Central memory CD4-positive, alpha-beta T cell (primary cell): ENCODE measurements around the gene RANBP3.
"Not testable (repeated sequence)": the region's sequence is repeated elsewhere in the genome, so short reads cannot be mapped to it uniquely, and the experiment has no call there.

Experiments
- DNase-seq: peaks from one replicate; pipeline ENCODE4 v3.0.0; 2022
- total RNA-seq, 3 experiments: gene quantifications; one replicate each; lab custom pipeline; 2026; lab: John Stamatoyannopoulos, UW

Gene RANBP3, protein sequence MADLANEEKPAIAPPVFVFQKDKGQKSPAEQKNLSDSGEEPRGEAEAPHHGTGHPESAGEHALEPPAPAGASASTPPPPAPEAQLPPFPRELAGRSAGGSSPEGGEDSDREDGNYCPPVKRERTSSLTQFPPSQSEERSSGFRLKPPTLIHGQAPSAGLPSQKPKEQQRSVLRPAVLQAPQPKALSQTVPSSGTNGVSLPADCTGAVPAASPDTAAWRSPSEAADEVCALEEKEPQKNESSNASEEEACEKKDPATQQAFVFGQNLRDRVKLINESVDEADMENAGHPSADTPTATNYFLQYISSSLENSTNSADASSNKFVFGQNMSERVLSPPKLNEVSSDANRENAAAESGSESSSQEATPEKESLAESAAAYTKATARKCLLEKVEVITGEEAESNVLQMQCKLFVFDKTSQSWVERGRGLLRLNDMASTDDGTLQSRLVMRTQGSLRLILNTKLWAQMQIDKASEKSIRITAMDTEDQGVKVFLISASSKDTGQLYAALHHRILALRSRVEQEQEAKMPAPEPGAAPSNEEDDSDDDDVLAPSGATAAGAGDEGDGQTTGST
- total RNA-seq = 88.6 to 103 (median 91.0) reads per million in 3 experiments

DNA sequence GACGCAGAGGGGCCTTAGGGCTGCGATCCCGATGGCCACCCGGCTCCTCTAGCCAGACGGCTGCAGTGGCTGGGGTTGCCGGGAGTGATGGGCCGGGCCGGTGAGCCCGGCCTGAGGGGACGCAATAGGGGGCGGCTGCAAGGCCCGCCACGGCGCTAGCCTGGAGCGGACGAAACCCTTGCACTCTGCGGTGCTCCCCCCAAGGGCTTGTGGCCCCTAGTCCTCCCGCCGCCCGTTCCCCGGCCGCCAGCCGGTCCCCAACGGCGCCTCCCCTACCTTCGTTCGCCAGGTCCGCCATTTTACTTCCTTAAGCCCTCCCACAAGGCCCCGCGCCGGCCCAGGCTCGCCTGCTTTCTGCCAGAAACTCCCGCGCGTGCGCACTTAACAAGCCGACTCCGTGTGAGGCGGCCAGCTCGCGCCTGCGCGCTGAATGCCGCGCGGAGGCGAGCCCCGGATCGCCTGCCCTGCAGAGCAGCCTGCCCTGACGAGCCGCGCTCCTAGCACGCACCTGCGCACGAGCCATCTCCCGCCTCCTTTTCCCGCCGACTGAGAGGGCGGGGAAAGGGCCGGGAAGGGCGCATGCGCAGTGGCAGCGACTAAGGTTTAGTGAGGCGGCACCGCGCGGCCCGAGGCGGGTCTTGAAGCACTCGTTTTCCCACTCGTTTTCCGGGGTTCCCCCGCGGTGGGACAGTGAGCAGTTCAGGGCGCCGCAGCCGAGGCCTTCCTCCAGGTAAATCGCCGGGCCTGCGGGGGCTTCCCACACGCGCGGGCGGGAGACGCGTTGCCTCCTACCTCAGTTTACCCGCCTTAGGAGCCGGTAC is at the start of gene RANBP3:
RANBP3 (minus strand) TSS at position 356 of the 821 bp plus-strand sequence; CDS start at position 298, 58 bp downstream.
- peak; percentile 100 for DNase-seq

DNA sequence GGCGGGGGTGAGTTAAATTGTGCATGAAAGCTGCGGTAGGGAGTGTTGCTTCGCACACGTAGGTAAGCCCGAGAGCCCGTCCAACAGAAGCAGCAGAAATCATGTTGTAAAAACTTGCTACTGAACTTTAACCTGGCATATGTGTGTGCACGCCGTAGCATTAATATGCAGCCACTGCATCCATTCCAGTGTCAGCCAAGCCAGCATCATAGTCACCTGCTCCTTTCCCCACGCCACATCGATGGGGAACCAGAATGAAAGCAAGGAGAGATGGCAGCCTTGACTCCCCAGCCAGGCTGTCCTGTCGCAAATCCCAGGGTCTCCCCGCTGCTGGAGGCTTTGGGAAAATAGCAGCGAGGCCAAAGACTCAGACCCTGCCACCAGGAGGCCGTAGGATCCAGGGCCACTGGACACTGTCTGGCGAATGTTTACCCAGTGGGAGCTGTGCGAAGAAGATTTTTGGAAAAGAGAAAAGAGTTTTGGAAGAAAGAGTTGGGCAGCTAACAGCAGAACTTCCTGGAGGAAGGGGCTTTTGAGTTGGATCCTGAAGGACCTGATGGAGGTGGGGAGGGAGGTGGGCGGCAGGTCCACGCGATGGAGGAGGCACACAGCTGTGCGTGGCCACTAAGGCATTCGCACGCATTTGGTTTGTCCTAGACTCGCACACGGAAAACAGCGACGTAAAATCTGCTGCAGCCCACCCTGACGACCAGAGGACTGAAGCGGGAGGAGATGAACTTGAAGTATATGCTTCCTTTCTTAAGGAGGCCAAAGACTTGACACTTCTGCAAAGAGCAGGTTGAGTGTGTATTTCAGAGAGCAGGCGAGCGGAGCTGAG is 48.7 kb upstream of the RANBP3 start:
- no peak for DNase-seq

DNA sequence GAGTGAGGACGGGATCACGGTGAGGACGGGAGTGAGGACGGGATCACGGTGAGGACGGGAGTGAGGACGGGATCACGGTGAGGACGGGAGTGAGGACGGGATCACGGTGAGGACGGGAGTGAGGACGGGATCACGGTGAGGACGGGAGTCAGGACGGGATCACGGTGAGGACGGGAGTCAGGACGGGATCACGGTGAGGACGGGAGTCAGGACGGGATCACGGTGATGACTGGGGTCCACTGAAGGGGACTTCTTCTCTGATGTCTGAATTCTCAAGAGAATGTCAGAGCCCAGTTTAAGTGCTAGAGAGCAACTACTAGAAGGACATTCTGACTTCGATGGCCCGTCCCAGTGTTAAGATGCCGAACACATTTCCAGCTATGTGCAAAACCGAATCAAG is 46.8 kb upstream of the RANBP3 start:
- not testable (repeated sequence) for DNase-seq

DNA sequence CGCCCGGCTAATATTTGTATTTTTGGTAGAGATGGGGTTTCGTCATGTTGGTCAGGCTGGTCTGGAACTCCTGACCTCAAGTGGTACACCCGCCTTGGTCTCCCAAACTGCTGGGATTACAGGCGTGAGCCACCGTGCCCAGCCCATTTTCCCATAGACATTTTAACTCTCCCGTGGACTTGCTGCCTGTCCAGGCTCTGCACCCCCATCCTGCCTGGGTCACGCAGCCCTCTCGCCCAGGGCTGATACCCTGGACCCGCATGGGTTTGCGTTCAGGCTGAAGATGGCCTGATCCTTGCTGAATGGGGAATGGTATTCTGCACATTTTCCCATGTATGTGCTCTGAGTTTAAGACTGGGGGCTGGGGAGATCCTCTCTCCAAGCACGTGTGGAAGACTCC is 46.0 kb upstream of the RANBP3 start:
- no peak for DNase-seq

DNA sequence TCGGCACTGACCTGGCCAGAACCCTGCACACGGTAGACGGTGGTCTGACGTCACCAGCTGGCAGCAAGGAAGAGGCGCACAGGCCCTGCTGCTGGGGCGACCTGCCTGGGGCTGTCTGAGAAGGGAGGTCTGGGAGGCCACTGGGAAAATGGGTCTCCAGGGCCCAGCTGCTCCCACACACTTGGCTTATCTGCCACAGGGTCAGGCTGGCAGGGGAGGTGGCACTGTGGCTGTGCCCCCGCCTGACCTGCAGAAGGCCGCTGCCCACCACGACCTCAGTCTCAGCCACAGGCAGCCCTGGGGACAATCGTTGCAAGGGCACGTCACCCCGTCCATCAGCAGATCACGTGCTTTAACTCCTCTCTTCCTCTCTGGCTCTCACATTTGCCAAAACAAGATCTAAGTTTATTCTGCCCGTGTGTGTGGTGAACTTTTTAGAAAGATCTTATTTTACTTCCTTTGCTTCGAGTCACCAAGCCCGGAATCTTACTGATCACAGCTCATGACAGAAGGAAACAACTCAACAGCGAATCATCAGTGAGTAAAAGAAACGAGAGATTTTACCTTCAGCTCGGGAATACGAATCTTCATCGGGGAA is 45.2 kb upstream of the RANBP3 start:
- no peak for DNase-seq

DNA sequence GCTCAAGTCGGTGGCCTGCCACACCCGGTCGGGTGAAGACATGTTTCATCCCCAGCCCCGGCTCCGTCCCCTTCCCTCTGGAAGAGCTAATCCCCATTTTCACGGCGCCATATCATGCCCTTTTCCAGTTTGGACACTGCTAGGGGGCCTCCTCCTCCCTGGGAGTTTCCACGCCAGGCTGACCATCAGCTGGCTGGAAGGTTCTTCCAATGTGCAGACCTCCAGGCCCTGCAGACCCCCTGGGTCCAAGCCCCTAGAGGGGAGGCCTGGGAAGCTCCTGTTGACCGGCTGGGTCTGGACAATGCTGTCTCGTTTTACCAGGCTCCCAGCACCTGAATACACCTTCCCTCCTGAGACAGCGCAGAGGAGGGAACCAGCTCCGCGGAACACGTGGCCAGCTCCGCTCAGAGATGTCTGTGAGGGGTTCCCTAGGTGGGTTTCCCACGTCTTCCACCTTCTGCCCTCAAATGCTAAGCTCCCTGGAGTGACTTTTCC is 44.7 kb upstream of the RANBP3 start:
- DNase-seq = no peak

DNA sequence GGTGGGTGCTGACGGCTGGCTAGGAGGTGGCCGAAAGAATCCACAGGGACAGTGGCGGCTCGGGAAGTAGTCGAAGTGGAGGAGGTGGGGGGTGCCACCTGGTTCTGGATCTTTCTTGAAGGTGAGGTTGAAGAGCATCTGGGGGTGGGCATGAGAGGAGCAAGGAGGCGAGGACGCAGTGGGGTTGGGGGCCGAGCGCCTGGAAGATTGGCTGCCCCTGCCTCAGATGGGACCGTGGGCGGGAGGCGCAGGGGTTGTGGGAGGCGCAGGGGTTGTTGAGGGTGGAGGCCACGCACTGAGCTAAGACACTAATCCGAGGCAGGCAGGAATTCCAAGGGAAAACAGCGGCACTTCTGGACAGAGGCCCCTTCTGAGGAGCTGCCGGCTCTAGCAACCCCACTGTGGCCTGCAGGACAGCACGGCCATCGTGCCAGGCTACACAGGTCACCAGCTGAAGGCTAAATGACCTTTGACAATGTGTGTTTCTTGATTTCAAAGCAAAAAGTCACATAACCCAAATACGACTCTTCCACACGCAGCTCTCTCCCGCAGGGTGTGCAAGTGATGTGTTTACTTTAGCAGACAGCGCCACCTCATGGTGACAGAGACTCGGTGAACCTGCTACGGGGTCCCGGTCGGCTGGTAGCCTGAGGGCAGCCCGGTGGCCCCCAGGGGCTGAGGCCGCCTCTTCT is 44.1 kb upstream of the RANBP3 start:
- peak; percentile 62 for DNase-seq

DNA sequence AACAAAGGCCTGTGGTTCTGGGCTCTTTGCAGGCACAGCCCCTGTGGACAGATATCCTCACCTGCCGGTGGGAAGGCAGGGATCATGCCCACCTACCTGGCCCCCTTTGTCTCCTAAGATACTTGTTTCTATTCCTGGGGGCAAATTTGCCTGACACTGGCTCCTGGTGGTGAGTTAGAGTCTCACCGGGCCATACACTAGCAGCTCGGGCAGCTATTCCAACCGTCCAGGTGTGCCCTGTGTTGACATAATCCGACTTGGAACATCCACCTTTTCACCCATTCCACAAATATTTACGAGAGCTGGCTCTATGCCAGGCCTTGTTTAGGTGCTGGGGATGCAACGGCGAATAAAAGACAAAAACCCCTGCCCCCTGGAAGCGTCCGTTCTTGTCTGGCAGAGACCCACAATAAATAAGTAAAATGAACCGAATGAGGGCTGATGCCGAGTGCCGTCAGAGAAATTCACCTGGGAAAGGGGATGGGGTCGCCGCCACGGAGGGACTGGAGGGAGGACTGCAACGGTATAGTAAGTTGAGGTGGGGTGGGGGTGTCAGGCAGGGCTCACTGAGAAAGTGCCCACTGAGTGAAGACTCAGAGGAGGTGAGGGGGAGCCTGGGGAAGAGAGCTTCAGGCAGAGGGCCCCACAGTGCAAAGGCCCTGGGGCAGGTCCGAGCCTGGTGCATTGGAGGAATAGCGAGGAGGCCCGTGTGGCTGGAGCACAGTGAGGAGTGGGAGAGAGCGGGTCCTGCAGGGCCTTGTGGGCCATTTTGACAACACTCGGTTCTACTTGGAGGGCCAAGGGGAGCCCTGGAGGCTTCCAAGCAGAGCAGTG is 43.2 kb upstream of the RANBP3 start:
- no peak for DNase-seq

DNA sequence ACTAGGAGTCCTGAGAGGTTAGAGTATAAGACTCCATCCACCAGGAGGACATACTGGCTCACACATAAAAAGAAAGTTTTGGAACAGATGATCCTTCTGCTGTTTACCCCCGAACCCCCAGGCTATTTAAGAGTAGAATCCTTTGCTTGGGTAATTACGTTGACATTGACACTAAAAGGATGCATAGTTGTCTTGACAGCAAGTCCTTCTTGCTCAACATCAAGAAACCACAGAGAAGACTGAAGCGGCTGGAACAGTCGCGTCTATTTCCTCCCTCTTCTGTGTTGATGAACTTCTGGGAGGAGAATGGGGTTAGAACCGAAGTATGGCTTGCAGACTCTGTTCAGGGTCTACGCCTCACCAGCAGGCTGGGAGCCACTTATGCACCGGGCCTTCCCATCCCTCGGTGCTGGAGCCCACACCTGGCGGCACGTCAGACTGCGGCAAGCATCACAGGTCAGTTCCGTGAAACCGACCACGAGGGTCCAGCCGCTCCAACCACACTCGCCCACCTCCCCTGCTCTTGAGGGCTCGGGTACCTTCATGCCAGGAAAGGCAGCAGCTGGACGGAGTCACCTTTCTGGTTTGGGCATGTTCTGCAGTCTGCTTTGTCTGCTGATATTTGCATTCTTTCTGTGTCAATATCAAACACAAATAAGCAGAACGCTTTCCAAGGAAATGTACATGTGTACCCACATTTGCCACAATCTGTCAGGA is 42.4 kb upstream of the RANBP3 start:
- no peak for DNase-seq

DNA sequence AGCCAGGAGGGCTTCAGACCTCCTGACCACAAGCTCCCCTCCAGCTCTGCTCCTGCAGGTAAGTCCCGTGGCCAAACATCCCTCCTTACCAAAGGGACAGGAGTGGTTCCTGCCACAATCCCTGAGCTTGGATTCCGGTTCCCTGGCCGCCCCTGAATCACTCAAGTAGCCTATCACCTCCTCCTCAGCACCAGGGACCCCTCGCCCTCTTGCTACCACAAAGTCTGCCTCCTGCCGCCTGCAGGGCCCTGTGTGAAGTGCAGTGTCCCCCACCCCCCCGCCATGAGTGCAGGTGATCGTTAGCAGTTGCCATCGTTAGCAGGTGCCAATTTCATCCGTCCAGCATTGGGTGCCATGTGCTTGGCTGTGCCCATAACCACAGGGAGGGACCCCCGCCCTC is 40.8 kb upstream of the RANBP3 start:
- DNase-seq = no peak

DNA sequence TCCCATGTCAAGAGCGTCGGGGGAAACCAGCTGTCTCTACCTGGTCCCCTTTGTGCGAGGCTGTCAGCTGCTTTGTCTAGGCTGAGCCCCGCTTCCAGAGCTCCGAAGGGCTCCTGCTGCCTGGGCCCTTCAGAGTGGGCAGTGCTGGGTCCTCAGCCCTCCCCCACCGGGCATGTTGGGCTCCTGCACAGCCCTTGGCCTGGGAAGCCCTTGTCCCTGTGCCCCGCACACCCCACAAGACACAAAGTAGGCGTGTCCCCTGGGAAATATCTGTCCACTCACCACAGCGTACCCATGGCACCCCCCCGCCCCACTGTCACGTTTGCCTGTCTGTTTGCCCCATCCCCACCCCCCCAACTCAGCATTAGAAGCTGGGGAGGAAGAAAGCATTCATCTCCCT is 39.6 kb upstream of the RANBP3 start:
- no peak for DNase-seq

DNA sequence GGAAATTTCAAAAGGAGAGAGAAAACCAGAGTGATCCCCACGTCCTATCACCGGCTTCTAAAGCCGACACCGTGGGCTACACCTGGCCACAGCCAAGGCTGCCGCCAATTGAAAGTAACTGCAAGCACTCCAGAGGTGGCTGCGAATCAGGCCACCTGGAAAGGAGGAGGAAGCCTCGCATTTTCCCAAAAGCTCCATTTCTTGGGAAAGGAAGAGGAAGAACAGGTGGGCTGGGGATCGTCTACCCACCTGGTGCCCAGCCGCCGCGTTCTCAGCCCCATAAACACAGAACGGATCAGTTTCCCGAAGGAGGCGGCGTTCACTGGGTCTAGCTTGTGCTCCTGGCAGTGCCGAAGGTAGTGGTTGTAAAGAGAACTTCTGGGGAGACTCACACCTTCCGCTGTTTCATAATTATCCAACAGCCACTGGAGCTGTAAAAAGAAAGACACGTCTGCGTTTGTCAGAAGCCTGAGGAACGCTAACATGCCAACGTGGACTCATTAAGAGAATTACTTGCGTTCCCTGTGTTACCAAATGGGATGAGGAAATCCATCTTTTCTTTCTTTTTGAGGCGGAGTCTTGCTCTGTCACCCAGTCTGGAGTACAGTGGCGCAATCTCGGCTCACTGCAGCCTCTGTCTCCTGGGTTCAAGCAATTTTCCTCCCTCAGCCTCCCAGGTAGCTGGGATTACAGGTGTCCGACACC is 38.1 kb upstream of the RANBP3 start:
- DNase-seq = no peak

DNA sequence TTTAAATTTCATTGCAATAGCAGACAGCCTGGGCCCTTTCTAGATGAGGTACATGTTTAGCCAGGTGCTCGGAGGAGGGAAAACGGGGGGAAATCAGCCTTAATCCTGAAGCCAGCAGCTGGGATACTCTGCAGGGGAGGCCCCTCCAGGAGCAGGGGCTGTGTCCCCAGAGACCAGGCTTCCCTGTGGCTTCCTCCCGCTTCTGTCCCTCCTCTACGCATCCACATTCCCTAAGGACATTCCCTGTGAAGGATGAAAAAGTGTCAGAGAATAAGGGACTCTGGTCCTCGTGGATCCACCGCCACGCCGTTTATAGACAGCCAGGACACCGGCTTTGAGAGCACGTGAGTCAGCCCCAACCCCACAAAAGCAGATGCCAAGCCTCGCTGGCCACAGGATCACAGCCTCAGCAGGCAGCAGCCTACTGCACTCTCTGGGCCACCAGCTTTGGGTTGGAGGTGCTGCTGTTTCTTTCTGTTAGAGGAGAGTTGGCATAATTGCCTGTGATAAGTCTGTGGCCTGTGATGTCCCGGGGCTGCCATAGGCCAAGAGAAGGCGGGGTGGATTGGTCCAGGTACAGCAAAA is 36.7 kb upstream of the RANBP3 start:
- no peak for DNase-seq

DNA sequence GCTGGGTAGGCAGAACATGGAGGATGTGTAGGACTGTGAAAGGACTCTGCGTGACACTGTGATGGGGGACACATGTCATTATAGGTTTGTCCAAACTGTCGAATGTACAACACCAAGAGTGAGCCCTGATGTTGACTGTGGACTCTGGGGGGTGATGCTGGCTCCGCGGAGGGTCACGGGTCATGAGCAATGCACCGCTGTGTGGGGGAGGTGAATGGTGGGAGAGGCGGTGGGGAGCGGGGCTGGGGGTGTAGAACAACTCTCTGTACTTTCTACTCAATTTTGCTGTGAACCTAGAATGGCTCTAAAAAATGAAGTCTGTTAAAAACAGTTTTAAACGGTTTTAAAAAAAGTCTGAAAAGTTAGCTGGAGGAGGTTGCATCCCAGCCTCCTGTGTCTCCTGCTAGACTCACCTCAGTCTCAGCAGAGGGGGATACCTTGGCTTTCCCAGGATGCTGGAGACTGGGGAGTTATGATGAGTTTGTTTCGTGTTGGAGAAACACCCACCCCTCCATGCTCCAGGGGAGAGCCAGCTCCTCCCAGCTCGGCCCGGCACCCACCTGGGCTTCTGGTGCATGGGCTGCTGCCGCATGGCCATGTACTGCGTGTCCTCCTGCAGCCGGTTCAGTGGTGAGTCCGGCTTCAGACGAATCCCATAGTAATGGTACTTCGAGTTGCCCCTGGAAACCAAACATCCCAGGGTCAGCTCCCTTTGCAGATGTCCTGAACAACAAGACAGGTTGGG is 34.7 kb upstream of the RANBP3 start:
- no peak for DNase-seq

DNA sequence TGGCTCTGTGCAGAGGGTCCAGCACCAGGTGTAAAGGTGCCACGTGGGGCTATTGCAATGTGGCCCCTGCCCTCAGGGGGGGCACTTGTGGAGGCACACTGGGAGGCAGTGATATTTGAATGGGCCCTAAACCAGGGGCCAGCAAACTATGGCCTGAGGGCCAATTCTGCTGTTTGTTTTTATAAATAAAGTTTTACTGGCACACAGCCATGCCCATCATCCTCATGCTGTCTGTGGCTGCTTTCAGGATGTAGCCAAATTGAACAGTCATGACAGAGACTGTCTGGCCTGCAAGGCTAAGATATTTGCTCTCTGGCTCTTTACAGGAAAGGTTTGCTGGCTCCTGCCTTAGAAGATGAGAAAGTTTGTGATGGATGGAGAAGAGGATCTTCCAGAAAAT is 33.9 kb upstream of the RANBP3 start:
- DNase-seq = no peak

DNA sequence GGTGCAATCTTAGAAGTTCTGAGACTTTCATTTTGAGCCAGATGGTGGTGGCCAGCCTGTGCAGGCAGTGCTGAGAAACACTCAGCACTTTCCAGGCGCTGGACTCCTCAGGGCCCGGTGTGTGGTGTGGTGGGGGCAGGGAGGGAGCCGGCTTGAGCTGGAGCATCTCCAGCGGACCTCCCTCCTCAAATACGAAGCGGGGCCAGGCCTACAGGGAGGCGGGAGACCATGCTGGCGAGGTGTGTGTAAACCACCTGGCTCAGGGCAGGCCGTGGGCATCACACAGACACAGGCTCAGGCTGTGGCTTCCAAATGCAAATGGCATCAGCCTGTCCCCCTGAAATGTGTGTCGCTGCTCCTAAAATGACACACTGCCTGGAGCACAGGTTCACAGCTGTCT is 33.3 kb upstream of the RANBP3 start:
- DNase-seq = no peak

DNA sequence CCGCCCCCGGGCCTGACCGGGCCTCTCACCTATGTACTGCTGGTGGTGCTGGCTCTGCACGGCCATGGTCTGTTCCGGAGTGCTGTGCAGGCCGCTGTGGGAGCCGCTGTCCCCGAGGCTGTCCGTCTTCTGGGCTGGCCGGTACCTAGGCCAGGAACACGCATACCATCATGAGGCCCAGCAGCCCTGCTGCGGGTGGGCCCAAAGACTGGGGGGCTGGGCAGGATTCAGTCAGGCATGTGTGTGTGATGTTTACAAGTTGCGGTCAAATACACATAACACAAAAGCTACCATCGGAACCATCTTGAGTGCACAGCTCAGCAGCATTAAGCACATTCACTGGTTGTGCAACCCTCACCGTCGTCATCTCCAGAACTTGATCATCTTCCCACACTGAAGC is 32.2 kb upstream of the RANBP3 start:
- DNase-seq = no peak

DNA sequence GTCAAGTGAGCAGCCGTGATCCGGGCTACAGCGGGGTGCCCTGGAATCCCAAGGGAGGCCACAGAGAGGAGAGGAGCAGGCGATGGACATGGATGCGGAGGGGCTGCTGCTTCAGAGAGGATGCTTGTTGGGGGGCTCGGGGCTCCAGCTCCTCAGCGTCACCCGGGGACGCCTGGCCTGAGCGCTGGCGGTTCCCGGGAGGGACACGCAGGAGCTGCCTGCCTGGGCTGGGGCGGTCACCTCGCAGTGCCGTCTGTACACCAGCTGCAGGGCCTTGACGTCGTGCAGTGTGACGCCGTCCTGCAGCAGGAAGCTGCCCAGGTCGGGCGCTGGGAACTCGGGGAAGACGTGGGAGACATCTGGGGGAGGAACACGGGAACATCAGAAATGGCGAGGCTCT is 29.9 kb upstream of the RANBP3 start:
- no peak for DNase-seq
